CD4-positive, alpha-beta T cell treated with Interleukin-17A for 1 hour (primary cell): ENCODE results near the gene NSL1.

ENCODE experiments used
- DNase-seq: peaks from one replicate; pipeline ENCODE4 v3.0.0-alpha.2; 2020

The NSL1 gene

GRCh38 chr1:212791676-212792395 lies at the start of gene NSL1, which contains the start of gene TATDN3:
NSL1 (minus strand) TSS chr1:212791777; CDS start chr1:212791763, 14 bp downstream.
TATDN3 (plus strand) TSS chr1:212791894; CDS start chr1:212791922, 28 bp downstream.
- peak; percentile 96 for DNase-seq

- DNase-seq, result no peak
Observed at GRCh38 chr1:212838145-212838544, 46.6 kb upstream of the NSL1 start.

DNA sequence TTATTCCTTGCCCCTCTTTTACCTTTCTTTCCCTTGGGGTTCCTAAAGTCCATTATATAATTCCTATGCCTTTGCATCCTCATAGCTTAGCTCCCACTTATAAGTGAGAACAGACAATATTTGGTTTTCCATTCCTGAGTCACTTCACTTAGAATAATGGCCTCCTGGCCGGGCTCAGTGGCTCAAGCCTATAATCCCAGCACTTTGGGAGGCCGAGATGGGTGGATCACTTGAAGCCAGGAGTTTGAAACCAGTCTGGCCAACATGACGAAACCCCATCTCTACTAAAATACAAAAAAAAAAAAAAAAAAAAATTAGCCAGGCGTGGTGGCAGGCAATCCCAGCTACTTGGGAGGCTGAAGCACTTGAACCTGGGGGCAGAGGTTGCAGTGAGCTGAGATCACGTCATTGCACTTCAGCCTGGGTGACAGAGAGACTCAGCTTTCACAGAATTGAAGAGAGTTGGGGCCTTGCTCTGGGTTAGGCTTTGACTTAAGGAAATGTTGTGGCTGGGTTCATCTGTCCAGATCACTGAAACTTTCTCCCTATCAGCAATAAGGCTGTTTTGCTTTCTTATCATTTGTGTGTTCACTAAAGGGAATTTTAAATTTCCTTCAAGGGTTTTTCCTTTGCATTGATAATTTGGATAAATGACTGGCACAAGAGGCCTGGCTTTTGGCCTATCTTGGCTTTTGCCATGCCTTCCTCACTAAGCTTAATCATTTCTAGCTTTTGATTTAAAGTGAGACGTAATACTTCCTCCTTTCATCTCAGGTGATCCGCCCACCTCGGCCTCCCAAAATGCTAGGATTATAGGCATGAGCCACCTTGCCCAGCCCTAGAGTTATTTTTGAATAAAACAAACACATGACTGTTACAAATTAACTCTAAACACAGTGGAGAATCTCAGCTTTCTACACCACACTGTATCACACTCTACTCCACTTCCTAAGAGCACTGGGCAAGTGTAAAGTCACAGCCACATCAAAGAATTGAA lies 41.9 kb upstream of the NSL1 start:
- peak; percentile 8 for DNase-seq

DNA sequence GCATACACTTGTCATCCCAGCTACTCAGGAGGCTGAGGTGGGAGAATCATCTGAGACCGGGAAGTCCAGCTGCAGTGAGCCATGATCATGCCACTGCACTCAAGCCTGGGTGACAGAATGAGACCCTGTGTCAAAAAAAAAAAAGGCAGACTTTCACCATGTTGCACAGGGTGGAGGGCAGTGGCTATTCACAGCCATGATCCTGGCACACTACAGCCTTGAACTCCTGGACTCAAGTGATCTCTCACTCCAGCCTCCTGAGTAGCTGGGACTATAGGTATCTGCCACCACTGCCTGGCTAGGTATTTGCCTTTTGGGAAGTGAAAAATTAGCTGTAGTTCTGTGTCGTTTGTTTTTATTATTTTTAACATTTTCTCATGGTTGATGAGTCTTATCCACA lies 36.8 kb upstream of the NSL1 start:
- no peak for DNase-seq

- DNase-seq, result no peak
Observed at GRCh38 chr1:212827831-212828278, 36.3 kb upstream of the NSL1 start.

GRCh38 chr1:212827171-212827776 lies 35.7 kb upstream of the NSL1 start:
- no peak for DNase-seq

- no peak for DNase-seq
Observed at GRCh38 chr1:212825798-212826452, 34.3 kb upstream of the NSL1 start.

DNA sequence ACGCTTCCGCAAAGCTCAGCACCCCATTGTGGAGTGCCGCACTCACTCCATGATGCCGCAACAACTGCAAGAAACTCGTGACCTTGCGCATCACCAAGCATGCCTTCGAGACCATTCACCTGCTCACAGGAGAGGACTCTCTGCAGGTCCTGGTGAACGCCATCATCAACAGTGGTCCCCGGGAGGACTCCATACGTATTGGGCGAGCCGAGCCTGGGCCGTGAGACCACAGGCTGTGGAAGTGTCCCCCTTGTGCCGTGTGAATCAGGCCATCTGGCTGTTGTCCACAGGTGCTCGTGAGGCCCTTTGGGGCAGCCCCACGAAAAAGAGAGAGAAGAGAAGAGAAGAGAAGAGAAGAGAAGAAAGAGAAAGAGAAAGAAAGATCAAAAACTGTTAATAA lies 32.6 kb upstream of the NSL1 start:
- DNase-seq, result no peak

DNA sequence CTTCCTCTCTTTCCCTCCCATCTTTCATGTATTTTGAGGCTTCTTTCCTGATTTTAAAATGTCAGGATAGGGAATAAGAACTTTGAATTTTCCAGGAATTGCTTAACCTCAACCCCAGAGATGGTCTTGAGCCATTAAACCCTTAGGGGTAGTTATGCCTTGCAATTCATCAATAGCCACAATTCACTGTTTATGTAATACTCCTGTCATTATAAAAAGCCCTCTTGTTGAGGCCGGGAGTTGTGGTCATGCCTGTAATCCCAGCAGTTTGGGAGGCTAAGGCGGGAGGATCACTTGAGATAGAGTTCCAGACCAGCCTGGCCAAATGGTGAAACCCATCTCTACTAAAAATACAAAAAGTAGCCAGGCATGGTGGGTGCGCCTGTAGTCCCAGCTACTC lies 31.4 kb upstream of the NSL1 start:
- no peak for DNase-seq

DNA sequence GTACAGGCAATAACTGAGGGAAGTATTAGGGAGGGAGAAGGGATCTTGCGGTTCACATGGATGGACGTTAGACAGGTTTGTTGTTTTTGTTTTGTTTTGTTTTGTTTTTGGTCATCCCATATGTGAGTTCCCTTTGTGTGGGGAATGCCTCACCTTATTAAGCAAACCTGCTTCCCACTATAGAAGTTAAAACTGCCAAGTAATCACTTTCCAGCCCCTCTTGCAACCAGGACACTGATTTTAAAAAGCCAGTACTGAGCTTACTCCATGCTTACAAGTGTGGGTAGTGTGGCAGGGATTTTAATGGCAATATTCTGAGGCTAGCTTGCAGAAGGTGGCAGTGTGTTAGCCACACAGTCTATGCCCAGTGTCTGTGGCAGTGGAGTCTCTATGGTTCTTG lies 29.4 kb upstream of the NSL1 start:
- DNase-seq, result no peak

DNA sequence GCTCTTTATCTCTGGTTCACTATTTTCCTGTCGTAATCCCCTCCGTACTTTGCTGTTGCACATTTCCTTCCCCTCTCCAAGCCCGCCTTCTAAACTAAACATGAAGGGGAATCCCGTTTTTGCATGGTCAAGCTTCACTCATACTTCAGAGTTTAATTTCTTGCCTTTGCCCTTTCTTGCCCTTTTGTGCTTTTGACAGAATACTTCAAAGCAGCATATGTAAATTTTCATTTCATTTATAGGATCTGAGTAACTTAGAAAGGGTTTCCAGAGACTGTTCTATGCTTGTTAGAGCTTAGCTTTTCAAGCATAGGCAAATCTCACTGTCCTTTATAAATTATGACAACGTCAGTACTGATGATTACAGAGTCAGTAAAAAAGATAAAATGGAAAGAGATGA lies 28.1 kb upstream of the NSL1 start:
- DNase-seq, result peak; percentile 4

GRCh38 chr1:212816567-212817278 lies 25.1 kb upstream of the NSL1 start:
- DNase-seq, result no peak

DNA sequence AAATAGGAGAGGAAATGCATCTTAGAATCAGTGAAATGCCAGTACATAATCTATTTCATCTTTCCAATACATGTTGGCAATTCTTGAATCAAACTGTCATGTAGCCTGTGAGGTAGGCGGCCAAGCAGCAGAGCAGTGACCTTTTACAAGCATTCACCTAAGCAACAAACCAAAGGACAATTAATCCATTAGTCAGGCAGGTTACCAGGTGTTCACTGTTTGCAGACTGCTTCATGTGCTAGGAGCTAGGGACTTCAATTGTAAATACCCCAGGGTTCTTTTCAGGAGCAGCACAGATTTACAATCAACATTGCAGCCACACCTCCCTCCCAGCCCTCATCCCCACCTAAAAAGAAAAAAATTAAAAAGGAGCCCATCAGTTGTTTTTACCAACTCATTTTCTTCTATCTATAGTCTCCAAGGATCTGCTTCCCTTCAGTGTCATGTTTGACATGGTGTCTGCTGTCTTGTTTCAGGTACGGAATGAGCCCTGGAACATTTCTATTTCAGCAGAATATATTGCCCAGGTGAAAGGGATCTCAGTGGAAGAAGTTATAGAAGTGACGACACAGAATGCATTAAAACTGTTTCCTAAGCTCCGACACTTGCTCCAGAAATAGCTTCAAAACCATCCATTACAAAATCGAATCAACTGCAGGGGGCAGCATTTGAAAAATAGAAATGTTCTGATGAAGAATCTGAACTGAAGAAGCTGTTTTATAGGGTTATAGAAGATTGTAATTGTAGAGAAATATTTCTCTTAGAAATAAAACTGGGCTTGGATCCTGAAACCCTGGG lies 23.2 kb upstream of the NSL1 start:
- DNase-seq, result peak; percentile 23

- DNase-seq, result no peak
Observed at GRCh38 chr1:212805767-212806166, 14.2 kb upstream of the NSL1 start.

- no peak for DNase-seq
Observed at GRCh38 chr1:212797681-212798080, 6.1 kb upstream of the NSL1 start.

- peak; percentile 42 for DNase-seq
Observed at GRCh38 chr1:212794561-212795014, 3.0 kb upstream of the NSL1 start.

GRCh38 chr1:212792396-212792908 lies 875 bp upstream of the NSL1 start:
- no peak for DNase-seq

DNA sequence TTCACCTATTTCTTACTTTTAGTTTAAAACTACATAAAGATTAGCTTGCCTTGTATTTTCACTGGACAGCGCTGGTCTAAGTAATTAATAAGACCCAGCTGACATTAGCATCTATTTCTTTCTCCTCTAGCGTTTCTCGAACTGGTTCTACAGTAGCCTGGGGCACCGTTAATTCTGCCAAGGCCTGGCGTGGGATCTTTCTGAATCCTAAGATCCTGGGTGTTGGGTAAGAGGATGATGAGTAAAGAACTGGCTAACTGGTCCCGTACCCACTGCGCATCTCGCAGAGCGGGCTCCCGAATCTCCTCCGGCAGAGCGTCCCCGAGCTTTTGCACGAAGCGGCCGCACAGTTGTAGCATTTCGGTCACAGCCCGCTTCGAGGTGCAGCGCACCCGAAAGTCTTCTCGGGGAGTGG lies 309 bp downstream of the NSL1 start:
- DNase-seq, result no peak

- no peak for DNase-seq
Observed at GRCh38 chr1:212785871-212786270, 5.7 kb downstream of the NSL1 start.

DNA sequence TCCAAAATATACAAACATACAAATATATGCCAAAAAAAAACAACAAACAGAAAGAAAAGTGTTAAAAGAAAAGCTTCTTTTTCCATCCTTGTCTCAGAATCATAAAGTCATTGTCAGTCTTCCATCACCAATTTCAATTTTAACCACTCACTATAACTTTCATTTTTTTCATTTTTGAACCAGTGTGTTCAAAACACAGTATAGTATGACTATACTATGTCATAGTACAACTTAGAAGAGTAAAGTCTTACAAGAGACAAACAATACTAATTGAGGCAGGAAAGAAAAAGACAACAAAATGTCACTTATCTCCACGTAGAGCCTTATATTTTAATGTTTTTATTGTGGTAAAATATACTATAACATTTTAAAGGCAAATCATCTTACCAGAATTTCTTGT lies 7.6 kb downstream of the NSL1 start:
- no peak for DNase-seq
